ENCODE measurements around the gene EIF4G1. TPM values are rescaled to one million over a fixed set of nuclear protein-coding genes. Genes with fewer than 3 reads are reported as not detected.

EIF4G1 gene
- total and polyA plus RNA-seq, 2 experiments from 2014 or later: 204 to 254 TPM

GRCh38 chr3:184327171-184327570 is 12.8 kb downstream of the EIF4G1 start:
- Histone ChIP-seq H3K27ac (no peak overlapping the region), H3K4me1 (ENCODE audit: insufficient read depth) (no peaks in the 10 kb centered on the region), H3K27me3 (no peaks in the 10 kb centered on the region), H3K4me2 (no peak overlapping the region), H3K9me2 (replicated peaks; ENCODE audit: insufficient read depth) (no peaks in the 10 kb centered on the region), H2AFZ (no peak overlapping the region), H3K36me3 (replicated peaks; ENCODE audit: insufficient read depth, low read depth) (no peaks in the 10 kb centered on the region), H4K20me1 (ENCODE audit: insufficient read depth, poor library complexity, severe bottlenecking) (peaks cover 29% of the 10 kb centered on the region), H3K4me3 (no peak overlapping the region), H3K79me2 (peaks cover 21% of the 10 kb centered on the region), H3K9me3 (ENCODE audit: low read depth) (no peaks in the 10 kb centered on the region)
- no peak for DNase-seq (ENCODE audit: low spot score)
- WGBS (ENCODE audit: low lambda C conversion rate, missing lambda C conversion rate): 96% methylated on average over 20 of the region's 21 CpGs
- TF ChIP-seq, protein P1, sequence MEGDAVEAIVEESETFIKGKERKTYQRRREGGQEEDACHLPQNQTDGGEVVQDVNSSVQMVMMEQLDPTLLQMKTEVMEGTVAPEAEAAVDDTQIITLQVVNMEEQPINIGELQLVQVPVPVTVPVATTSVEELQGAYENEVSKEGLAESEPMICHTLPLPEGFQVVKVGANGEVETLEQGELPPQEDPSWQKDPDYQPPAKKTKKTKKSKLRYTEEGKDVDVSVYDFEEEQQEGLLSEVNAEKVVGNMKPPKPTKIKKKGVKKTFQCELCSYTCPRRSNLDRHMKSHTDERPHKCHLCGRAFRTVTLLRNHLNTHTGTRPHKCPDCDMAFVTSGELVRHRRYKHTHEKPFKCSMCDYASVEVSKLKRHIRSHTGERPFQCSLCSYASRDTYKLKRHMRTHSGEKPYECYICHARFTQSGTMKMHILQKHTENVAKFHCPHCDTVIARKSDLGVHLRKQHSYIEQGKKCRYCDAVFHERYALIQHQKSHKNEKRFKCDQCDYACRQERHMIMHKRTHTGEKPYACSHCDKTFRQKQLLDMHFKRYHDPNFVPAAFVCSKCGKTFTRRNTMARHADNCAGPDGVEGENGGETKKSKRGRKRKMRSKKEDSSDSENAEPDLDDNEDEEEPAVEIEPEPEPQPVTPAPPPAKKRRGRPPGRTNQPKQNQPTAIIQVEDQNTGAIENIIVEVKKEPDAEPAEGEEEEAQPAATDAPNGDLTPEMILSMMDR (IDR thresholded peaks at IDR 0.05; ENCODE audit: poor library complexity): no peak
- TF ChIP-seq EZH2 (IDR thresholded peaks at IDR 0.05; ENCODE audit: borderline replicate concordance) (no peak), EZH2phosphoT487 (IDR thresholded peaks at IDR 0.05; ENCODE audit: low read depth, severe bottlenecking, unreplicated experiment) (no peak)

GRCh38 chr3:184328516-184328915 is 14.1 kb downstream of the EIF4G1 start:
- Histone ChIP-seq H4K20me1 (ENCODE audit: insufficient read depth, poor library complexity, severe bottlenecking) (peaks cover 29% of the 10 kb centered on the region), H2AFZ (no peak overlapping the region), H3K4me2 (no peak overlapping the region), H3K27ac (no peak overlapping the region), H3K4me3 (no peak overlapping the region), H3K4me1 (ENCODE audit: insufficient read depth) (no peaks in the 10 kb centered on the region), H3K36me3 (replicated peaks; ENCODE audit: insufficient read depth, low read depth) (no peaks in the 10 kb centered on the region), H3K79me2 (peaks cover 15% of the 10 kb centered on the region), H3K27me3 (no peaks in the 10 kb centered on the region), H3K9me2 (replicated peaks; ENCODE audit: insufficient read depth) (no peaks in the 10 kb centered on the region), H3K9me3 (ENCODE audit: low read depth) (no peaks in the 10 kb centered on the region)
- 50% methylated on average over 3 of the region's 3 CpGs for WGBS (ENCODE audit: low lambda C conversion rate, missing lambda C conversion rate)
- DNase-seq (ENCODE audit: low spot score): no peak
- TF ChIP-seq, protein P1 (IDR thresholded peaks at IDR 0.05; ENCODE audit: poor library complexity): no peak
- no peak for TF ChIP-seq EZH2phosphoT487 (IDR thresholded peaks at IDR 0.05; ENCODE audit: low read depth, severe bottlenecking, unreplicated experiment)
- TF ChIP-seq EZH2 (IDR thresholded peaks at IDR 0.05; ENCODE audit: borderline replicate concordance): no peak

DNA sequence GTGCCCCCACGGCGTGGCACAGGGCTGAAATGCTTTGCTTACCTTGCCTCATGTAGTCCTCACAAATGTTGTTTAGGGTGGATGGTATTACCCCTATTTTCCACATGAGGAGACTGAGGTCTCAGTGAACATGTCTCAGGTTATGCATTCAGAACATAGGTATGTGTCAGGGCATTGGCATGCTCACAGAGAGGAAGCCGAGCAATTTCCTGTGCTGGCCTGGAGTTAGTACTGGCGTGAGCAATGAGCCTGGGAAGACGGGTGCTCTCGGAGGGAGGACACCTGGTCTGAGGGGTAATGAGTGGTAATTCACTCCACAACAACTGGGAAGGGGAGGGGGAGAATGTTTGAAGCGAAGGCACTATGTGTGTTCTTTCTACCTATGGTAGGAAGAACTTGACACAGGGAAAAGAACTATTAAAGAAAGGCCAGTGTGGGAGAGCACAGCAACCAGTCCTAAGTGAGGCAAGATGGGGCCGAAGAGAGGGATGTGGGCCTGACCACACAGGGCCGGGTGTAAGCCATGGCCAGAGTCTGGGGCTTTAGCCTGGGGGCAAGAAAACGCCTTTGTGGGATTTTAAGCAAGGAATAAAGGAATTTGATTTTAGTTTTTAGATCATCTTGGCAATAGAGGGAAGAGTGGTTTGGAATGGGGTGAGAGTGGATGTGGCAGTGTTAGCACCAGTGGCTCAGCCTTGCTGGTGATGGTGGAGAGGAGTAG is 18.1 kb downstream of the EIF4G1 start:
- H3K36me3 ChIP-seq (replicated peaks; ENCODE audit: insufficient read depth, low read depth): no peaks in the 10 kb centered on the region
- H3K79me2 ChIP-seq: peaks cover 19% of the 10 kb centered on the region
- no peak for DNase-seq (ENCODE audit: low spot score)
- no peak overlapping the region for H2AFZ ChIP-seq
- peak overlapping the region; percentile 100 for H3K27ac ChIP-seq
- H3K4me1 ChIP-seq (ENCODE audit: insufficient read depth): peaks cover 11% of the 10 kb centered on the region
- peaks cover 31% of the 10 kb centered on the region for H4K20me1 ChIP-seq (ENCODE audit: insufficient read depth, poor library complexity, severe bottlenecking)
- H3K9me2 ChIP-seq (replicated peaks; ENCODE audit: insufficient read depth): no peaks in the 10 kb centered on the region
- H3K9me3 ChIP-seq (ENCODE audit: low read depth): no peaks in the 10 kb centered on the region
- no peak overlapping the region for H3K4me2 ChIP-seq
- TF ChIP-seq EZH2phosphoT487 (IDR thresholded peaks at IDR 0.05; ENCODE audit: low read depth, severe bottlenecking, unreplicated experiment): no peak
- no peak for TF ChIP-seq EZH2 (IDR thresholded peaks at IDR 0.05; ENCODE audit: borderline replicate concordance)
- TF ChIP-seq, protein P1 (IDR thresholded peaks at IDR 0.05; ENCODE audit: poor library complexity): no peak
- H3K27me3 ChIP-seq: no peaks in the 10 kb centered on the region
- no peak overlapping the region for H3K4me3 ChIP-seq
- WGBS (ENCODE audit: low lambda C conversion rate, missing lambda C conversion rate): 82% methylated on average over 10 of the region's 10 CpGs

Measured in hepatocyte (in vitro differentiated cells).